Astrocyte (in vitro differentiated cells and primary cell): ENCODE results near the gene HPS3. TPM values are rescaled to one million over a fixed set of nuclear protein-coding genes. Genes with fewer than 3 reads are reported as not detected.
A peak's percentile ranks its signal among the peaks of the same experiment; 100 is the strongest.

ENCODE experiments used
- DNase-seq: peaks from one replicate; pipeline ENCODE4 v3.0.0-alpha.2; 2010; ENCODE audit warnings: low read depth
- FAIRE-seq: peaks from 2 replicates; lab custom pipeline; 2011; peaks lifted over from hg19 to GRCh38; lab: Jason Lieb, UNC
- H2AFZ ChIP-seq: 2 replicates; pipeline ENCODE4 v1.6.0; 2012; ENCODE audit warnings: low read depth, low read length, inconsistent platforms
- H3K27ac ChIP-seq: 2 replicates; pipeline ENCODE4 v1.5.1; 2011; ENCODE audit warnings: low read depth, low read length, inconsistent platforms
- H3K27me3 ChIP-seq: 2 replicates; pipeline ENCODE4 v1.6.0; 2011; ENCODE audit warnings: low read length, inconsistent platforms; ENCODE audit not compliant: insufficient read depth
- H3K36me3 ChIP-seq: 2 replicates; pipeline ENCODE4 v1.5.1; 2011; ENCODE audit warnings: low read length, inconsistent platforms; ENCODE audit not compliant: insufficient read depth
- H3K4me1 ChIP-seq: 2 replicates; pipeline ENCODE4 v1.5.1; 2011; ENCODE audit warnings: low read length, inconsistent platforms; ENCODE audit not compliant: insufficient read depth
- H3K4me2 ChIP-seq: 2 replicates; pipeline ENCODE4 v1.6.0; 2012; ENCODE audit warnings: low read length, inconsistent platforms
- H3K4me3 ChIP-seq: 2 replicates; pipeline ENCODE4 v1.5.1; 2011; ENCODE audit warnings: low read depth, mild to moderate bottlenecking, low read length, inconsistent platforms; ENCODE audit not compliant: insufficient read depth
- H3K79me2 ChIP-seq: 2 replicates; pipeline ENCODE4 v1.6.0; 2012; ENCODE audit warnings: mild to moderate bottlenecking, low read length, inconsistent platforms; ENCODE audit not compliant: insufficient read depth
- H3K9ac ChIP-seq: 2 replicates; pipeline ENCODE4 v1.6.0; 2012; ENCODE audit warnings: mild to moderate bottlenecking, low read length, inconsistent platforms
- H3K9me3 ChIP-seq: 2 replicates; pipeline ENCODE4 v1.5.1; 2012; ENCODE audit warnings: low read depth, mild to moderate bottlenecking, low read length, inconsistent platforms; ENCODE audit not compliant: insufficient read depth
- H4K20me1 ChIP-seq: 2 replicates; pipeline ENCODE4 v1.6.0; 2012; ENCODE audit warnings: low read length, inconsistent platforms; ENCODE audit not compliant: insufficient read depth
- H3K27ac Mint-ChIP-seq: one replicate; pipeline ENCODE4 v1.8.0; 2021; ENCODE audit warnings: mild to moderate bottlenecking, mixed read lengths; ENCODE audit not compliant: unreplicated experiment
- H3K27me3 Mint-ChIP-seq: one replicate; pipeline ENCODE4 v1.8.0; 2021; ENCODE audit warnings: low read depth, mixed read lengths; ENCODE audit not compliant: unreplicated experiment
- H3K36me3 Mint-ChIP-seq: one replicate; pipeline ENCODE4 v1.8.0; 2021; ENCODE audit warnings: low read depth, mixed read lengths; ENCODE audit not compliant: unreplicated experiment
- H3K4me1 Mint-ChIP-seq: one replicate; pipeline ENCODE4 v1.8.0; 2021; ENCODE audit warnings: low read depth, mixed read lengths; ENCODE audit not compliant: unreplicated experiment
- H3K4me3 Mint-ChIP-seq: one replicate; pipeline ENCODE4 v1.8.0; 2021; ENCODE audit warnings: mild to moderate bottlenecking, moderate library complexity, mixed read lengths; ENCODE audit not compliant: unreplicated experiment
- H3K9me3 Mint-ChIP-seq: one replicate; pipeline ENCODE4 v1.8.0; 2021; ENCODE audit warnings: mild to moderate bottlenecking, mixed read lengths; ENCODE audit not compliant: unreplicated experiment
- EZH2 ChIP-seq: IDR thresholded peaks from 2 replicates; pipeline ENCODE4 v1.6.1; 2012; ENCODE audit warnings: mild to moderate bottlenecking, low read length, inconsistent platforms; ENCODE audit not compliant: insufficient read depth
- total RNA-seq: library from RNA; stranded (reverse); gene quantifications from 2 replicates; pipeline ENCODE4 v1.2.1, GENCODE V29; 2021
- TF ChIP-seq, protein P1 (sequence below): IDR thresholded peaks from 2 replicates; pipeline ENCODE4 v1.5.1; 2011; ENCODE audit warnings: low read depth, mild to moderate bottlenecking, inconsistent platforms, low read length, moderate library complexity; ENCODE audit not compliant: insufficient read depth

The HPS3 gene
- total RNA-seq, 1 donor from 2014 or later: 10.9 TPM

DNA sequence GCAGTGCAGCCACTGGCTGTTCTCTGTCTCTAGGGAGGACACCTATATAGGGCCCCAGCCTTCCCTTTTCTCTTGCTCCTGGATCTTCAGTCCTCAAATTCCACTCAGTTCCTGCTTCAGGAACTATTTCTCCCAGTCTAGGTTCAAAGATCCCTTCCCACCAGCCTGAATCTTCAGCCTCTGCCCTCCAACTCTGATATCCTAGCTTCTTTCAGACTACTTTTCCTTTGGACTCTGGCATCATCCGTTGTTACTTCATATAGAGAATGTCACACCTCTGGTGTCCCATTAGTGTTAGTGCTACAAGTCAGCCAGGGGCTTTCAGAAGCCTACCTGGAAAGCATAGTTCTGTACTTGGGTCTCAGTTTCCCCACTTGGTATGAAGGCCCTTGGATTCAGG lies 10.0 kb upstream of the HPS3 start:
- Mint-ChIP-seq H3K36me3 (no peaks in the 10 kb centered on the region), H3K4me1 (no peaks in the 10 kb centered on the region), H3K9me3 (no peaks in the 10 kb centered on the region), H3K4me3 (no peak overlapping the region), H3K27me3 (no peaks in the 10 kb centered on the region), H3K27ac (no peak overlapping the region)
- no peaks in the 10 kb centered on the region for H3K9me3 ChIP-seq
- no peak overlapping the region for H3K9ac ChIP-seq
- H3K79me2 ChIP-seq: no peaks in the 10 kb centered on the region
- FAIRE-seq: no peak
- no peaks in the 10 kb centered on the region for H3K27me3 ChIP-seq
- TF ChIP-seq EZH2: no peak
- TF ChIP-seq, protein P1, sequence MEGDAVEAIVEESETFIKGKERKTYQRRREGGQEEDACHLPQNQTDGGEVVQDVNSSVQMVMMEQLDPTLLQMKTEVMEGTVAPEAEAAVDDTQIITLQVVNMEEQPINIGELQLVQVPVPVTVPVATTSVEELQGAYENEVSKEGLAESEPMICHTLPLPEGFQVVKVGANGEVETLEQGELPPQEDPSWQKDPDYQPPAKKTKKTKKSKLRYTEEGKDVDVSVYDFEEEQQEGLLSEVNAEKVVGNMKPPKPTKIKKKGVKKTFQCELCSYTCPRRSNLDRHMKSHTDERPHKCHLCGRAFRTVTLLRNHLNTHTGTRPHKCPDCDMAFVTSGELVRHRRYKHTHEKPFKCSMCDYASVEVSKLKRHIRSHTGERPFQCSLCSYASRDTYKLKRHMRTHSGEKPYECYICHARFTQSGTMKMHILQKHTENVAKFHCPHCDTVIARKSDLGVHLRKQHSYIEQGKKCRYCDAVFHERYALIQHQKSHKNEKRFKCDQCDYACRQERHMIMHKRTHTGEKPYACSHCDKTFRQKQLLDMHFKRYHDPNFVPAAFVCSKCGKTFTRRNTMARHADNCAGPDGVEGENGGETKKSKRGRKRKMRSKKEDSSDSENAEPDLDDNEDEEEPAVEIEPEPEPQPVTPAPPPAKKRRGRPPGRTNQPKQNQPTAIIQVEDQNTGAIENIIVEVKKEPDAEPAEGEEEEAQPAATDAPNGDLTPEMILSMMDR: no peak
- H3K4me2 ChIP-seq: no peak overlapping the region
- no peak for DNase-seq
- H3K4me3 ChIP-seq: no peak overlapping the region
- no peaks in the 10 kb centered on the region for H4K20me1 ChIP-seq
- H2AFZ ChIP-seq: no peak overlapping the region
- no peaks in the 10 kb centered on the region for H3K36me3 ChIP-seq
- no peak overlapping the region for H3K27ac ChIP-seq
- H3K4me1 ChIP-seq: no peaks in the 10 kb centered on the region

DNA sequence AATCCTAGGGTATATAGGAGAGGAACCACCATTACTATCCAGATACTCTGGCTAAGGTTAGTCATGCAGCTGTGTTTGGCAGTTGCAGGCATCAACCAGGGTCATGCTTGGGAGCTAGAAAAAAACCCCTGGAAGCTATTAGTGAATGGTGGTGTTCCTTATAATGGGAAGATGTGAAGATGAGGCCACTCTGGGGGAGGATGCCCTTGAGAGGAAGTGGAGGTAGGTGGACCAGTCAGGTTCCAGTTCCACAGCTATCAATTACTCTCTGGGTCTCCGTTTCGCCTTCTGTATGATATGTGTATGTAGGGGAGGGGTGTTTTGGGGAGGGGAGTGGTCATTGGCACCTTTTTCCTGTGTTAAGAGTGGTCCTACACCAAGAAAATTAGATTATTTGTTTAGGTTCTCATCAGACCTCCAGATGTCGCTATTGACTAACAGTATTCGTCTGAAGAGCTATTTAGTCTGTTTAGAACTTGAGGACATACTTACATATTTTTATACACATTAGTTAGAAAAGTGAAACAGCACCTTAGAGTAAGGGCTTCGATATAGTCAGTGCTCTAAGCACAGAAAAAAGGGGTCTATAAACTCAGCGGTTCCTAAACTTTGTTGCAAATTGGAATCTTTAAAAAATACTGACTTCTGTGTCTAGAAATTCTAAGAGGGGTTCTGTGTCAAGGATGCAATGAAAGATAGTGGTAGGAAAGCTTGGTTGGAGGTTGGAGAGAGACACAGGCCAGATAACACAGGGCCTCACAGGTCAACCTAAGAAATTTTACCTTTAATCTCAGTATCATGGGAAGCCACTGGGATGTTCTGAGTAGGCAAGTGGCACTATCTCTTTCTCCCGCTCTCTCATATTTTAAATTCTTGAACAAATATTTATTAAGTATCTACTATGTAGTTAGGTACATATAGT lies 9.1 kb upstream of the HPS3 start:
- DNase-seq: peak; percentile 45
- no peaks in the 10 kb centered on the region for H3K36me3 Mint-ChIP-seq
- no peaks in the 10 kb centered on the region for H4K20me1 ChIP-seq
- H3K4me1 ChIP-seq: no peaks in the 10 kb centered on the region
- FAIRE-seq: no peak
- TF ChIP-seq, protein P1: peak; percentile 50
- no peak for TF ChIP-seq EZH2
- no peaks in the 10 kb centered on the region for H3K79me2 ChIP-seq
- H3K4me2 ChIP-seq: no peak overlapping the region
- no peak overlapping the region for H3K4me3 Mint-ChIP-seq
- no peaks in the 10 kb centered on the region for H3K27me3 Mint-ChIP-seq
- H3K9me3 ChIP-seq: no peaks in the 10 kb centered on the region
- no peaks in the 10 kb centered on the region for H3K9me3 Mint-ChIP-seq
- no peaks in the 10 kb centered on the region for H3K4me1 Mint-ChIP-seq
- no peak overlapping the region for H2AFZ ChIP-seq
- no peak overlapping the region for H3K4me3 ChIP-seq
- H3K27me3 ChIP-seq: no peaks in the 10 kb centered on the region
- no peak overlapping the region for H3K27ac ChIP-seq
- H3K36me3 ChIP-seq: no peaks in the 10 kb centered on the region
- H3K9ac ChIP-seq: no peak overlapping the region
- H3K27ac Mint-ChIP-seq: no peak overlapping the region
